ENCODE measurements around the gene TPD52L1.

TPD52L1 gene

DNA sequence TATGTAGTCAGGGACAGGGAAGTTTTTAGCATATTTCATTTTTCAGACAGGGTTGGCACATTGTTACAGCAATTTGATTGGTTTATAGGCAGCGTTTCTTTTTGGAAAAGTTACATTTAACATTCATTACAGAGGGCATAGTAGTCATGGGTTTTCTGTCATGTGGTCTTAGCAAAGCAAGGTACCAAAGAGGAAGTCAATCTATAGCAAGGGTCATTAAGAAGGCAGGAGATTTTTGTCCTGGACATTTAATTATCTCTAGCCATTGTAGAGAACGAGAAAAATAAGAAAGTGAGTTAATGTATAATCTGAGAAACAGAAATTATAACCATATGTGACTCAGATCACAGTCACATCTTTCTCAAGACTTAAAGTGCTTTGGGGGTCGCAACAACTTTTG is 47.4 kb downstream of the TPD52L1 start:
- no peak for DNase-seq (ENCODE audit: extremely low read depth, low read depth)
- H3K4me3 ChIP-seq (replicated peaks; ENCODE audit: low read depth, low read length): no peak overlapping the region
- TF ChIP-seq, protein P1, sequence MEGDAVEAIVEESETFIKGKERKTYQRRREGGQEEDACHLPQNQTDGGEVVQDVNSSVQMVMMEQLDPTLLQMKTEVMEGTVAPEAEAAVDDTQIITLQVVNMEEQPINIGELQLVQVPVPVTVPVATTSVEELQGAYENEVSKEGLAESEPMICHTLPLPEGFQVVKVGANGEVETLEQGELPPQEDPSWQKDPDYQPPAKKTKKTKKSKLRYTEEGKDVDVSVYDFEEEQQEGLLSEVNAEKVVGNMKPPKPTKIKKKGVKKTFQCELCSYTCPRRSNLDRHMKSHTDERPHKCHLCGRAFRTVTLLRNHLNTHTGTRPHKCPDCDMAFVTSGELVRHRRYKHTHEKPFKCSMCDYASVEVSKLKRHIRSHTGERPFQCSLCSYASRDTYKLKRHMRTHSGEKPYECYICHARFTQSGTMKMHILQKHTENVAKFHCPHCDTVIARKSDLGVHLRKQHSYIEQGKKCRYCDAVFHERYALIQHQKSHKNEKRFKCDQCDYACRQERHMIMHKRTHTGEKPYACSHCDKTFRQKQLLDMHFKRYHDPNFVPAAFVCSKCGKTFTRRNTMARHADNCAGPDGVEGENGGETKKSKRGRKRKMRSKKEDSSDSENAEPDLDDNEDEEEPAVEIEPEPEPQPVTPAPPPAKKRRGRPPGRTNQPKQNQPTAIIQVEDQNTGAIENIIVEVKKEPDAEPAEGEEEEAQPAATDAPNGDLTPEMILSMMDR (IDR thresholded peaks at IDR 0.05; ENCODE audit: low read depth, low read length, missing control alignments): no peak

DNA sequence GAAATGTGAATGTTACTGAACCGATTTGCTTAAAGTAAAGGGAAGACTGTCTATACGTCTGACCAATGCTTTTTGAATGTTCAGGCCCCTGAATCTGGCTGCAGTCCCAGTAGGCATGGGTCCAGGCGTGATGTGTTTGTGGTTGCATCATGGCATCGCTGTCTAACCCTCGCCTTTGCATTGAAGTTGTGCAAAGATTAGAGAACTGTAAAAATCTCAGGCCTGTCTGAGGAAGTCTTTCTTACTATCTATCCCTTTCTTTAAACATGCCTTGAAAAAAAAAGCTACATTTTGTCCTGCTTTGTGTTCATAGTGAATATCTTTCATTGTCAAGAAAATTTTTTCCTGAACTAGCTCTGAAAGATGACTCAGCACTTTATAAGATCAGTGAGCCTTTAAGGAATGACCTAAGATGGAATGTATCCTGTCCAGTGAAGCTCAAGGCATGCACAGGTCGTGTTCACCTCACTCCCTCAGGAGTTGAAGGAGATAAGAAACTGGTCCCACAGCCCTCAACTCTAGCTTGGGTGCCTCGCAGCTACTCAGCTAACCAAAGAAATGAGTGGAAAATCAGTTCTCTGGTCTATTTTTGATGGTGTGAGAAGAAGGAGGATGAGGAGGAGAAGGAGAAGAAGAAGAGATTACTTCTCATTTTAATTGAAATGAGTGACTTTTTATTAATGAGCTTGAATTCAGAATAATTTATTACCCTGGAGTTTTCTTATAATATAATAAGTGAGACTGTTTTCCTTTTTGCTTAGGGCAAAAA is 48.6 kb downstream of the TPD52L1 start:
- DNase-seq (ENCODE audit: extremely low read depth, low read depth): peak; percentile 74
- H3K4me3 ChIP-seq (replicated peaks; ENCODE audit: low read depth, low read length): no peak overlapping the region
- TF ChIP-seq, protein P1 (IDR thresholded peaks at IDR 0.05; ENCODE audit: low read depth, low read length, missing control alignments): no peak

DNA sequence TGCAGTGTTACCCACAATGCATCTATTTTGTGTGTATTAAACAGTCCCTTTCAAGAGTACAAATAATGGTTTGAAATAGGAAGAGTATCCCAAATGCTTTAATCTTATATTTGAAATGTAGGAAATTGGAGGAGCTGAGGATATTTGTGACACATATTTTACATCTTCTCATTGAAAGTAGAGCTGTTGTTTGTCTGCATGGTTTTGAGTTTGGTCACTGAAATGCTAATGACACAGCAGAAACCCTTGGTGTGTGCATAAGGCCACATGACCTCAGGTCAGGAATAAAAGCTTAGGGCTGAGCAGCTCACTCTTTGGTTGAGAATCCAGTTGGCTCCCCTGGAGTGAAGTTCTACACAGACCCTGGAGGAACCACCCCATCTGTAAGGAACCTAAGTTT is 49.8 kb downstream of the TPD52L1 start:
- DNase-seq (ENCODE audit: extremely low read depth, low read depth): no peak
- TF ChIP-seq, protein P1 (IDR thresholded peaks at IDR 0.05; ENCODE audit: low read depth, low read length, missing control alignments): no peak
- H3K4me3 ChIP-seq (replicated peaks; ENCODE audit: low read depth, low read length): no peak overlapping the region

DNA sequence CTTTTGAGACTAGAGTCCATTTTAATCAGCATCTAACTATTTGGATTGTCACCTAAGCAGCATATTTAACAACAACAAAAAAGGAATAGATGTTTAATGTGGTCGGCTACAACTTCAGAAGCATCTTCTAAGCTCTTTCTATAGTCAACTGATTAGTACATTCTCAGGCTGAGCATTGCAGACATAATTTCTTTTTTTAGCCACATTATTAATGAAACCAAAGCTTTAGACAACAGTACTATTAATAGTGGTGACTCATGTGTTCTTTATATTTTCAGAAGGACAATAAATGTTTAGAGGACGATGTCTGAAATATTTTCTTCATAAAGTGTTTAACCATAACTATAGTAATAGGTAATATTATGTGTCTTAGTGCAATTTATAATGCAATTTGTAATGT is 52.4 kb downstream of the TPD52L1 start:
- no peak overlapping the region for H3K4me3 ChIP-seq (replicated peaks; ENCODE audit: low read depth, low read length)
- TF ChIP-seq, protein P1 (IDR thresholded peaks at IDR 0.05; ENCODE audit: low read depth, low read length, missing control alignments): no peak
- DNase-seq (ENCODE audit: extremely low read depth, low read depth): no peak

DNA sequence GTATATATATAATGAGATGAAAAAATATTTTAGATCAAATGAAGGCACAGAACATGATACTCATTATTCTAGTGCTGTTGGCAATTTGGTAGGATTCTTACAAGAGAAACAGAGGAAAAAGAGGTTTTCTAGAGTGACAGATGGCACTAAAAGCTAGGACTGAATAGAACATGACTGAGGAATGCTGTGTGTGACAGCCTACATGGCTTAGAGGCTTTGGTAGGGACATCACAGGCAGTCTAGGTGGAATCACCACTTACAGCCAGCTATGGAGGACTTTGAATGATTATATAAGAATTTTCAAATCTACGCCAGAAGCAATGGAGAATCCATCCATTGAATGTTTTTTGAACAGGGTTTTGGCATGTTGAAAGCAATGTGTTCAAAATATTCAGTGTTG is 52.8 kb downstream of the TPD52L1 start:
- TF ChIP-seq, protein P1 (IDR thresholded peaks at IDR 0.05; ENCODE audit: low read depth, low read length, missing control alignments): no peak
- H3K4me3 ChIP-seq (replicated peaks; ENCODE audit: low read depth, low read length): no peak overlapping the region
- no peak for DNase-seq (ENCODE audit: extremely low read depth, low read depth)

DNA sequence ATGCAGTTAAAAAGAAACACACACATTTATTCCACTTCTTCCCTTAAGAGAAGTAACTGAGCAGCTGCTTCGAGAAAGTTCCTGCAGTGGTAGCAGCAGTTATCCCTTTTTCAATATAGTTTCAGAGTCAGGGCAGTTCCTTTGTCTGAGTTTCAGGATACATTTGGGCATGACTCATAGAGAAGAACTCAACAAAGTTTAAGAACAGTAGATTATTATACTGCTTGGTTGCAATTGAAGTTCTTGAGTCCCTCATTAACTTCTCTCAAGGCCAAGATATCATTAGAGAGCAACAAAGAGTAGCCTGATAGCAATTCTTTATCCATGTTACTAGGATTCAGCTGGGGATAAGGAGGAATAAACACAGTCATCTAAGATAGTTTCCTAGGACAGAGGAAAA is 54.4 kb downstream of the TPD52L1 start:
- TF ChIP-seq, protein P1 (IDR thresholded peaks at IDR 0.05; ENCODE audit: low read depth, low read length, missing control alignments): no peak
- DNase-seq (ENCODE audit: extremely low read depth, low read depth): no peak
- H3K4me3 ChIP-seq (replicated peaks; ENCODE audit: low read depth, low read length): no peak overlapping the region
